ENCODE data around the gene PMEPA1. TPM values are rescaled to one million over a fixed set of nuclear protein-coding genes. Genes with fewer than 3 reads are reported as not detected.
A peak's percentile ranks its signal among the peaks of the same experiment; 100 is the strongest.

Gene PMEPA1
- total RNA-seq, 1 donor from 2014 or later, result 26.9 TPM

GRCh38 chr20:57748601-57749130 lies 38.9 kb upstream of the PMEPA1 start:
- H3K4me1 ChIP-seq, result peaks cover 29% of the 10 kb centered on the region
- no peaks in the 10 kb centered on the region for H3K36me3 ChIP-seq
- no peaks in the 10 kb centered on the region for H3K9me3 ChIP-seq
- ATAC-seq, result peak; percentile 76 to 88
- H3K27me3 ChIP-seq (ENCODE audit: low read depth), result no peaks in the 10 kb centered on the region
- H3K4me3 ChIP-seq, result peak overlapping the region; percentile 41
- H3K27ac ChIP-seq, result peak overlapping the region; percentile 74
- peak; percentile 74 for DNase-seq
- no peak for TF ChIP-seq CTCF (IDR thresholded peaks at IDR 0.05)
- intact Hi-C loops (cut with DNase I), result no loop called here

- DNase-seq, result no peak
- ATAC-seq, result peak in 1 of 2 donors; percentile 4
- no peak for TF ChIP-seq CTCF (IDR thresholded peaks at IDR 0.05)
- Histone ChIP-seq H3K36me3 (no peaks in the 10 kb centered on the region), H3K4me1 (peaks cover 29% of the 10 kb centered on the region), H3K27me3 (ENCODE audit: low read depth) (no peaks in the 10 kb centered on the region), H3K27ac (peak overlapping the region; percentile 74), H3K4me3 (peak overlapping the region; percentile 41), H3K9me3 (no peaks in the 10 kb centered on the region)
- intact Hi-C loops (cut with DNase I), result no loop called here
Observed at GRCh38 chr20:57747861-57748481, 38.2 kb upstream of the PMEPA1 start.

GRCh38 chr20:57746832-57747404 lies 37.1 kb upstream of the PMEPA1 start:
- Histone ChIP-seq H3K27ac (no peak overlapping the region), H3K27me3 (ENCODE audit: low read depth) (no peaks in the 10 kb centered on the region), H3K9me3 (no peaks in the 10 kb centered on the region), H3K4me1 (peaks cover 29% of the 10 kb centered on the region), H3K4me3 (no peak overlapping the region), H3K36me3 (no peaks in the 10 kb centered on the region)
- intact Hi-C loops (cut with DNase I), result no loop called here
- no peak for TF ChIP-seq CTCF (IDR thresholded peaks at IDR 0.05)
- no peak for DNase-seq
- no peak for ATAC-seq

- Histone ChIP-seq H3K36me3 (no peaks in the 10 kb centered on the region), H3K9me3 (no peaks in the 10 kb centered on the region), H3K4me1 (peaks cover 29% of the 10 kb centered on the region), H3K27ac (no peak overlapping the region), H3K27me3 (ENCODE audit: low read depth) (no peaks in the 10 kb centered on the region), H3K4me3 (no peak overlapping the region)
- intact Hi-C loops (cut with DNase I), result no loop called here
- ATAC-seq (no peak), DNase-seq (no peak)
- no peak for TF ChIP-seq CTCF (IDR thresholded peaks at IDR 0.05)
Observed at GRCh38 chr20:57746201-57746600, 36.4 kb upstream of the PMEPA1 start.

- Histone ChIP-seq H3K27ac (no peak overlapping the region), H3K27me3 (ENCODE audit: low read depth) (no peaks in the 10 kb centered on the region), H3K4me3 (no peak overlapping the region), H3K9me3 (no peaks in the 10 kb centered on the region), H3K36me3 (no peaks in the 10 kb centered on the region), H3K4me1 (peaks cover 17% of the 10 kb centered on the region)
- DNase-seq (no peak), ATAC-seq (no peak)
- intact Hi-C loops (cut with DNase I), result no loop called here
- no peak for TF ChIP-seq CTCF (IDR thresholded peaks at IDR 0.05)
Observed at GRCh38 chr20:57744206-57744605, 34.4 kb upstream of the PMEPA1 start.

All from lower lobe of right lung (tissue), 2 donors.